K562 (cell line): ENCODE measurements around the gene PLCB1. TPM values are rescaled to one million over a fixed set of nuclear protein-coding genes. Genes with fewer than 3 reads are reported as not detected.

ENCODE experiments used
- ATAC-seq: fragments of 200-7000 bp; cut with Tn5 transposase; 3 replicates; pipeline ENCODE4 v1.9.1; 2020; ENCODE audit warnings: moderate library complexity
- BruUV-seq: library from RNA; stranded (reverse); fragments of 400-500 nt; replicated peaks from 2 replicates; lab custom pipeline; 2021; lab: Mats Ljungman, UMichigan
- CTCF ChIA-PET: fragments of 300-600 bp; formaldehyde crosslinking; extraction: SDS; loops from one replicate; lab custom pipeline; 2021; ENCODE audit warnings: low intra/inter-chr PET ratio; lab: Yijun Ruan, JAX
- POLR2A ChIA-PET: fragments of 300-600, 350-650 bp; sonication (Branson Sonifier 250); formaldehyde crosslinking; extraction: SDS; loops from one replicate; lab custom pipeline; 2021; ENCODE audit warnings: antibody characterized with exemption, inconsistent platforms; lab: Yijun Ruan, JAX
- DNase-seq, 4 experiments: peaks; one replicate each; pipeline versions ENCODE4 v3.0.0 to v3.0.0-alpha.2; 2011 to 2018; ENCODE audit warnings: low spot score in 3 of 4, mixed read lengths in 3 of 4; ENCODE audit errors: extremely low read depth in 1 of 4
- FAIRE-seq: peaks from 2 replicates; lab custom pipeline; 2011; peaks lifted over from hg19 to GRCh38; lab: Jason Lieb, UNC
- H2AFZ ChIP-seq: 2 replicates; pipeline ENCODE4 v1.6.0; 2011; ENCODE audit warnings: low read depth, low read length, control low read depth, inconsistent platforms
- H3K27ac ChIP-seq: fragments of 200-600 bp; 3 replicates; pipeline ENCODE4 v1.8.0; 2011; ENCODE audit warnings: low read depth, mild to moderate bottlenecking, control low read depth, inconsistent platforms, low read length, moderate library complexity, mixed read lengths; ENCODE audit errors: extremely low read depth
- H3K27me3 ChIP-seq, 2 experiments: fragments of 300-600 bp in 1 of 2; 2 replicates in 1 of 2; 3 replicates in 1 of 2; pipeline versions ENCODE4 v1.6.0 to v1.8.0; 2011; ENCODE audit warnings: inconsistent platforms in 2 of 2, low read length in 2 of 2, mild to moderate bottlenecking in 1 of 2, mixed read lengths in 1 of 2, moderate library complexity in 1 of 2; ENCODE audit not compliant: control insufficient read depth in 2 of 2, insufficient read depth in 2 of 2
- H3K36me3 ChIP-seq: fragments of 300-600 bp; 3 replicates; pipeline ENCODE4 v1.8.0; 2011; ENCODE audit warnings: mild to moderate bottlenecking, low read length, inconsistent platforms; ENCODE audit not compliant: control insufficient read depth, insufficient read depth
- H3K4me1 ChIP-seq, 2 experiments: fragments of 200-600 bp in 1 of 2; replicated peaks in 1 of 2; 2 replicates in 1 of 2; 3 replicates in 1 of 2; pipeline versions ENCODE4 v1.5.1 to v1.8.0; 2011; ENCODE audit warnings: inconsistent platforms in 2 of 2, low read length in 2 of 2, mild to moderate bottlenecking in 1 of 2, mixed read lengths in 1 of 2, moderate library complexity in 1 of 2; ENCODE audit not compliant: control insufficient read depth in 2 of 2, insufficient read depth in 2 of 2
- H3K4me2 ChIP-seq: 2 replicates; pipeline ENCODE4 v1.6.1; 2011; ENCODE audit warnings: low read length, control low read depth, inconsistent platforms, mixed read lengths; ENCODE audit not compliant: insufficient read depth
- H3K4me3 ChIP-seq: fragments of 200-600 bp; sonication (generic), shearing (Covaris generic); 2 replicates; pipeline ENCODE4 v1.5.1; 2016; ENCODE audit warnings: control low read depth, inconsistent platforms
- H3K79me2 ChIP-seq: fragments of 200-600 bp; 3 replicates; pipeline ENCODE4 v1.8.0; 2011; ENCODE audit warnings: low read length, inconsistent platforms; ENCODE audit not compliant: control insufficient read depth, insufficient read depth
- H3K9ac ChIP-seq, 2 experiments: 2 replicates each; pipeline versions ENCODE4 v1.6.0 to v1.6.1; 2011; ENCODE audit warnings: low read depth in 2 of 2, low read length in 2 of 2, control low read depth in 1 of 2, inconsistent platforms in 1 of 2, mild to moderate bottlenecking in 1 of 2, mixed read lengths in 1 of 2; ENCODE audit not compliant: insufficient read depth in 1 of 2
- H3K9me1 ChIP-seq: one replicate; pipeline ENCODE4 v1.6.0; 2011; ENCODE audit warnings: inconsistent platforms, mild to moderate bottlenecking, low read length, moderate library complexity; ENCODE audit not compliant: control insufficient read depth, insufficient read depth
- H3K9me3 ChIP-seq: replicated peaks from 2 replicates; pipeline ENCODE4 v1.5.1; 2011; ENCODE audit warnings: low read depth, low read length, inconsistent platforms; ENCODE audit not compliant: control insufficient read depth, insufficient read depth
- H4K20me1 ChIP-seq: replicated peaks from 2 replicates; pipeline ENCODE4 v1.6.1; 2011; ENCODE audit warnings: low read length, inconsistent platforms, mixed read lengths; ENCODE audit not compliant: control insufficient read depth, insufficient read depth
- CCAR2 ChIP-seq: fragments of 200-400 bp; formaldehyde crosslinking; IDR thresholded peaks from 2 replicates; pipeline ENCODE4 v1.6.1; 2017; ENCODE audit warnings: mild to moderate bottlenecking, low read depth, low read length
- CCNT2 ChIP-seq: IDR thresholded peaks from 2 replicates; pipeline ENCODE4 v1.6.1; 2011; ENCODE audit warnings: borderline replicate concordance, low read depth, mild to moderate bottlenecking, moderate library complexity, mixed read lengths, low read length; ENCODE audit not compliant: insufficient read length; ENCODE audit errors: extremely low read depth
- ELK3 ChIP-seq: fragments of 450-650 bp; formaldehyde crosslinking; IDR thresholded peaks from 2 replicates; pipeline ENCODE4 v1.4.0; 2020; ENCODE audit warnings: mild to moderate bottlenecking
- ETS2 ChIP-seq: IDR thresholded peaks from 2 replicates; pipeline ENCODE4 v1.6.1; 2016; ENCODE audit warnings: borderline replicate concordance, missing genetic modification characterization, mild to moderate bottlenecking, moderate library complexity, missing compliant biosample characterization; ENCODE audit not compliant: poor library complexity, severe bottlenecking
- ETV1 ChIP-seq: fragments of 450-650 bp; conservative IDR thresholded peaks from 2 replicates; pipeline ENCODE4 v1.6.1; 2016; ENCODE audit warnings: missing genetic modification characterization, control low read depth, low read depth, missing compliant biosample characterization
- GTF3C2 ChIP-seq: IDR thresholded peaks from 3 replicates; pipeline ENCODE4 v1.6.1; 2011; ENCODE audit warnings: borderline replicate concordance, mild to moderate bottlenecking, moderate library complexity; ENCODE audit not compliant: insufficient read length; ENCODE audit errors: extremely low read depth
- LARP7 ChIP-seq: fragments of 450-650 bp; IDR thresholded peaks from 2 replicates; pipeline ENCODE4 v1.6.1; 2016
- MAFF ChIP-seq: IDR thresholded peaks from 2 replicates; pipeline ENCODE4 v1.6.1; 2012; ENCODE audit warnings: low read length, improper control_type of control experiment
- NR2C2 ChIP-seq, 2 experiments: fragments of 200-800 bp in 1 of 2; sonication (Bioruptor generic) in 1 of 2; sonication (generic) in 1 of 2; formaldehyde crosslinking in 1 of 2; IDR thresholded peaks; 2 replicates each; pipeline versions ENCODE4 v1.6.1 to v1.8.0; 2016 to 2022; ENCODE audit warnings: mild to moderate bottlenecking in 1 of 2, missing compliant biosample characterization in 1 of 2, missing genetic modification characterization in 1 of 2, missing genetic modification reagents in 1 of 2
- NR3C1 ChIP-seq: sonication (generic); formaldehyde crosslinking; IDR thresholded peaks from 2 replicates; pipeline ENCODE4 v1.8.1; 2022; ENCODE audit warnings: missing genetic modification reagents
- SMARCA5 ChIP-seq: fragments of 450-650 bp; IDR thresholded peaks from 2 replicates; pipeline ENCODE4 v1.6.1; 2016
- THRA ChIP-seq: fragments of 450-650 bp; IDR thresholded peaks from 2 replicates; pipeline ENCODE4 v1.6.1; 2017; ENCODE audit warnings: mild to moderate bottlenecking, moderate library complexity
- ZBTB26 ChIP-seq: fragments of 450-650 bp; formaldehyde crosslinking; IDR thresholded peaks from 2 replicates; pipeline ENCODE4 v1.4.0; 2022; ENCODE audit warnings: missing genetic modification characterization
- ZNF143 ChIP-seq: sonication (generic); formaldehyde crosslinking; IDR thresholded peaks from 2 replicates; pipeline ENCODE4 v1.9.0; 2022; ENCODE audit warnings: mild to moderate bottlenecking, missing genetic modification reagents
- ZNF232 ChIP-seq: sonication (generic); formaldehyde crosslinking; IDR thresholded peaks from 2 replicates; pipeline ENCODE4 v1.8.0; 2022; ENCODE audit warnings: mild to moderate bottlenecking, missing genetic modification reagents
- WGBS: fragments of 100-300 bp; shearing (Covaris generic); methylation state at CpG from one replicate; pipeline ENCODE4 v1.1.6; 2016; ENCODE audit warnings: low coverage, mixed read lengths; ENCODE audit not compliant: insufficient coverage; ENCODE audit errors: missing lambda C conversion rate; 5-methylcytosine and 5-hydroxymethylcytosine counted together
- in situ Hi-C: fragments of 300-500 bp; cut with MboI; formaldehyde crosslinking; loops from 4 replicates; pipeline ENCODE4 v1.15.0; 2018; ENCODE audit warnings: inconsistent platforms, mixed read lengths
- intact Hi-C: fragments of 100-400 bp; cut with micrococcal nuclease; formaldehyde crosslinking; loops from 2 replicates; pipeline ENCODE4 v1.14.2; 2022
- polyA plus RNA-seq, 8 experiments: library from polyadenylated mRNA; depleted of rRNA in 4 of 8; stranded (reverse) in 5 of 8; unstranded in 3 of 8; fragments of >200 nt; fragmentation: Nextera tagmentation in 2 of 8; fragmentation: Illumina TruSeq in 1 of 8; extraction: Ambion mirVana in 2 of 8; extraction: Trizol in 1 of 8; gene quantifications; 2 replicates each; pipeline versions ENCODE4 v1.2.1 to v1.2.3, GENCODE V29; 2011 to 2014; ENCODE audit warnings: inconsistent platforms in 1 of 8, missing spikeins in 1 of 8
- total RNA-seq, 7 experiments: library from RNA; depleted of rRNA in 6 of 7; stranded (reverse); fragments of >200 nt in 6 of 7; fragmentation: Illumina TruSeq in 2 of 7; extraction: Trizol in 2 of 7; gene quantifications; 2 replicates each; pipeline versions ENCODE4 v1.2.1 to v1.2.3, GENCODE V29; 2011 to 2021; ENCODE audit warnings: low replicate concordance in 1 of 7

Gene PLCB1
- total and polyA plus RNA-seq, 9 of the 15 experiments (the other 6 are each of a cell fraction or from before 2014, with no cell fraction given) = 0.34 to 3.1 (median 1.3) TPM

- no peaks in the 10 kb centered on the region for H3K36me3 ChIP-seq
- no TSS peak for BruUV-seq
- DNase-seq (no peak), FAIRE-seq (no peak), ATAC-seq (no peak)
- TF ChIP-seq CCAR2 (no peak), SMARCA5 (no peak), ETS2 (tag) (no peak), ELK3 (CRISPR knock-in tag) (no peak), LARP7 (no peak), ZNF143 (CRISPR knock-in tag) (no peak), MAFF (no peak), ZNF232 (no peak), THRA (no peak), CCNT2 (no peak), ZBTB26 (CRISPR knock-in tag) (no peak), NR2C2 (CRISPR knock-in tag; IDR thresholded peaks at IDR 0.05) (no peak), NR2C2 (tag; IDR thresholded peaks at IDR 0.05) (no peak), ETV1 (tag) (no peak), GTF3C2 (no peak), NR3C1 (CRISPR knock-in tag) (no peak)
- ChIA-PET CTCF (no interaction called here), POLR2A (no interaction called here)
- no peaks in the 10 kb centered on the region for H4K20me1 ChIP-seq
- H3K4me3 ChIP-seq = no peak overlapping the region
- intact Hi-C loops = no loop called here
- H3K9me1 ChIP-seq = no peaks in the 10 kb centered on the region
- H3K79me2 ChIP-seq = no peaks in the 10 kb centered on the region
- H2AFZ ChIP-seq = no peak overlapping the region
- no peaks in the 10 kb centered on the region for H3K4me1 ChIP-seq
- in situ Hi-C loops = no loop called here
- no peak overlapping the region for H3K9ac ChIP-seq
- H3K27me3 ChIP-seq = no peaks in the 10 kb centered on the region
- WGBS = 0% methylated on average over 3 of the region's 3 CpGs
- no peak overlapping the region for H3K27ac ChIP-seq
- H3K4me2 ChIP-seq = no peak overlapping the region
- no peaks in the 10 kb centered on the region for H3K9me3 ChIP-seq
These were observed 100.3 kb downstream of the PLCB1 start for GRCh38 chr20:8232332-8232731.
